AG10803 (cell line): ENCODE results near the gene GADL1.

ENCODE experiments used
- DNase-seq: peaks from one replicate; pipeline ENCODE4 v3.0.0; 2010; ENCODE audit warnings: low read depth
- H3K4me3 ChIP-seq: 2 replicates; pipeline ENCODE4 v1.5.1; 2011; ENCODE audit warnings: mild to moderate bottlenecking, low read length, control low read depth
- CTCF ChIP-seq: conservative IDR thresholded peaks from 2 replicates; pipeline ENCODE4 v1.5.1; 2011; ENCODE audit warnings: mild to moderate bottlenecking, low read length, control low read depth, inconsistent platforms

GADL1 gene

GRCh38 chr3:30912301-30912700, 17.8 kb upstream of the GADL1 start:
- no peak for DNase-seq
- TF ChIP-seq CTCF: no peak
- no peak overlapping the region for H3K4me3 ChIP-seq

GRCh38 chr3:30908456-30909037, 14.1 kb upstream of the GADL1 start:
- TF ChIP-seq CTCF: no peak
- no peak overlapping the region for H3K4me3 ChIP-seq
- DNase-seq: no peak

- H3K4me3 ChIP-seq: no peak overlapping the region
- DNase-seq: no peak
- no peak for TF ChIP-seq CTCF
These were observed 10.5 kb upstream of the GADL1 start for GRCh38 chr3:30904996-30905395.

GRCh38 chr3:30895329-30895728, 868 bp upstream of the GADL1 start:
- no peak for DNase-seq
- H3K4me3 ChIP-seq: no peak overlapping the region
- no peak for TF ChIP-seq CTCF

- peak overlapping the region; percentile 62 for H3K4me3 ChIP-seq
- TF ChIP-seq CTCF: no peak
- no peak for DNase-seq
These were observed 659 bp downstream of the GADL1 start for GRCh38 chr3:30893678-30894325.

- TF ChIP-seq CTCF: no peak
- no peak for DNase-seq
- no peak overlapping the region for H3K4me3 ChIP-seq
These were observed 3.6 kb downstream of the GADL1 start for GRCh38 chr3:30890907-30891306.

- H3K4me3 ChIP-seq: no peak overlapping the region
- no peak for DNase-seq
- TF ChIP-seq CTCF: no peak
These were observed 7.6 kb downstream of the GADL1 start for GRCh38 chr3:30886888-30887287.
